GM03348 (cell line): ENCODE data around the gene COA3.

Source experiments
- DNase-seq: peaks from one replicate; pipeline ENCODE4 v3.0.0; 2012; ENCODE audit warnings: low spot score

The COA3 gene

DNA sequence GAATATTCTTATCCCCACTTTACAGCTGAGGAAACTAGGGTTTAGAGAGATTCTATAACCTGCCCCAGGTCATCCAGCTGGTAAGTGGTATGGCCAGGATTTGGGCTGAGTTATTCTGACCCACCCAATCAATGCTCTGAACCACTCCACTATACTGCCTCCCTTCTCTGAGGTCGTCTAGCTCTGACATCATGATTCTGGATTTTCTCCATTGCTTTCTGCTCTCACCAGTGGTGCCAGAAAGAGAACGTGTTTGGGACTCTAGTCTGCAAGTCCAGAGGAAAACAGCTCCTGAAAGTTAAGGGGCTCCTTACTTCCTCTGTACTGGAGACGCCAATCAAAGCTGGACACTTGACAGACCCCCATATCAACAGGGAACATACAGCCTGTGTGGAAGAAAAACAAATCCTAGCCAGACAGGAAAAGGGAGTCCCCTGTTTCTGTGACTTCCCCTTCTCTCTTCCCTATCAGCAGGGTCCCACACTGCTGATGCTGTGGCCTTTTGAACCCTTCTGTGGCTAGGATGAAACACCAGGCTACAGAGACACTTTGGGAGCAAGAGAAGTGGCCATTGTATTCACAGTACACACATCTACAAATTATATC lies 47.7 kb downstream of the COA3 start:
- DNase-seq, result no peak

DNA sequence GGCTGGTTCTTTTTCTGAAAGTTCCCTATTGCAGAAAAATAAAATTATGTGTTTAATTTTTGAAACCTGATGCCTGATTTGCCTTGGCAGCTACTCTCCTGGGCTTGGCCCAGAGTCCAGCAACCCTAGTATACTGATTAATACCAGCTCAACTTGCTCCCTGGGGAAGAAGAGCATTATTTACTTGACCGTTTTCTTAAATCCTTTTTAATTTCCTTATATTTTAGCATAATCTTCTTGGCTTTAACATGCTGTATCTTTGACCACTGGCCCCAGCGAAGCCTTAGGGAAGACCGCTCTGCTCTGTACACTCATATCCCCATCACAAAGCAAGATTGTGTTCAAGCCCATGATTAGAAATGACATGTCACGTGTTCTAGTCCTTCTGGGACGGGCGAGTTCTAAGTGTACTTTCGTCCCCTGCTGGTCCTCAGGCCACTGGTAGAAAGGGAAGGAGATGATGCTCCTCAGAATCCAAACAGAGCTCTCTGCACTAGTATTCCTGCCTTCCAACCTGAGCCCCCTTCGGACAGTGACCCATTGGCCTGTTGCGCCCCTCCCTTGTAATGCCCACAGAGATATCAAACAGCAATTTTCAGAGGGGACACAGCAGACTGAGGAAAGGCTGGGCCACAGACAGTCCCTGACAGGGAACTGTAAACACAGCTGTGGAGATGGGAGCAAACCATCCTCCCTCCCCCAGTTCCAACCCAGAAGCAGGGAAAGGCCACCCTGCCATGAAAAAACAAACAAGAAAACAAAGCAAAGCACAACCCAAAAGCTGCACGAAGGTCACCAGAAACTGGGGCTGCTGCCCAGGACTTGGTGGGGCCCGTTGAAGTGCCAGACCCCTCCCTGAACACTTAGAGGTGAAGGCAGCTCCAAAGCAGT lies 49.4 kb downstream of the COA3 start:
- no peak for DNase-seq

DNA sequence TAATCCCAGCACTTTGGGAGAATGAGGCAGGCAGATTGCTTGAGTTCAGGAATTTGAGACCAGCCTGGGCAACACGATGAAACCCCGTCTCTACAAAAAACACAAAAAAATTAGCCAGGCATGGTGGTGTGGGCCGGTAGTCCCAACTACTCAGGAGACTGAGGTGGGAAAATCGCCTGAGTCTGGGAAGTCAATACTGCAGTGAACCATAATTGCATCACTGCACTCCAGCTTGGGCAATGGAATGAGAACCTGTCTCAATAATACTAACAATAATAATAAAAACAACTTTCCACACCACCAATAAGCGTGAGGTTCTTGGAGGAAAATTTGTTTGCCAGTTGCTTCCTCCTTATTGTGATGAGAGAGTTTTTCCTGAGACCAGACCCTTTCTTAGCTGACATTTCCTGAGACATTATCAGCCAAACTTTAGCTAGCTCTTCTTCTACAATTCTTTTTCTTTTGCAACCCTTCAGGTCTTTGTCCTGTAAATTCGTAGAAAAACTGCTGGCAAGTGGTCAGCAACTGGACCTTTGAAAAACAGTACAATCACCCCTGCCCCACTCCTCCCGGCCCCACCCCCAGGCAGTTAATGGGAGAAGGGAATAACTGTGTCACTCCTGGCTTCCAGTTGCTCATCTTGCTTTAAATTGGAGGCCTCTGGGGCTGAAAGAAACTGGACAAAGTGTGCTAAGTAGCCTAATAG lies 50.1 kb downstream of the COA3 start:
- no peak for DNase-seq
